A673 (cell line): Measurements from ENCODE around the gene L1TD1.

ENCODE experiments used
- EZH2 ChIP-seq: fragments of 200-600 bp; sonication (generic); IDR thresholded peaks from 2 replicates; pipeline ENCODE4 v1.6.1; 2017; ENCODE audit warnings: borderline replicate concordance, low read depth, mild to moderate bottlenecking, mixed read lengths, antibody characterized with exemption, low read length; ENCODE audit not compliant: poor library complexity, severe bottlenecking
- TF ChIP-seq, protein P1 (sequence below): fragments of 300-800, 200-600 bp; sonication (generic); conservative IDR thresholded peaks from 2 replicates; pipeline ENCODE4 v1.5.1; 2017; ENCODE audit warnings: low read depth, mild to moderate bottlenecking, antibody characterized with exemption, low read length, moderate library complexity, mixed read lengths

GRCh38 chr1:62235576-62235975 is 40.9 kb downstream of the L1TD1 start:
- TF ChIP-seq, protein P1, sequence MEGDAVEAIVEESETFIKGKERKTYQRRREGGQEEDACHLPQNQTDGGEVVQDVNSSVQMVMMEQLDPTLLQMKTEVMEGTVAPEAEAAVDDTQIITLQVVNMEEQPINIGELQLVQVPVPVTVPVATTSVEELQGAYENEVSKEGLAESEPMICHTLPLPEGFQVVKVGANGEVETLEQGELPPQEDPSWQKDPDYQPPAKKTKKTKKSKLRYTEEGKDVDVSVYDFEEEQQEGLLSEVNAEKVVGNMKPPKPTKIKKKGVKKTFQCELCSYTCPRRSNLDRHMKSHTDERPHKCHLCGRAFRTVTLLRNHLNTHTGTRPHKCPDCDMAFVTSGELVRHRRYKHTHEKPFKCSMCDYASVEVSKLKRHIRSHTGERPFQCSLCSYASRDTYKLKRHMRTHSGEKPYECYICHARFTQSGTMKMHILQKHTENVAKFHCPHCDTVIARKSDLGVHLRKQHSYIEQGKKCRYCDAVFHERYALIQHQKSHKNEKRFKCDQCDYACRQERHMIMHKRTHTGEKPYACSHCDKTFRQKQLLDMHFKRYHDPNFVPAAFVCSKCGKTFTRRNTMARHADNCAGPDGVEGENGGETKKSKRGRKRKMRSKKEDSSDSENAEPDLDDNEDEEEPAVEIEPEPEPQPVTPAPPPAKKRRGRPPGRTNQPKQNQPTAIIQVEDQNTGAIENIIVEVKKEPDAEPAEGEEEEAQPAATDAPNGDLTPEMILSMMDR, result no peak
- TF ChIP-seq EZH2, result no peak
